OCI-M2 (cell line): ENCODE results near the gene MPC1.

ENCODE experiments used
- DNase-seq: peaks from one replicate; lab custom pipeline; 2025; ENCODE audit not compliant: unreplicated experiment; lab: John Stamatoyannopoulos, UW

MPC1 gene

GRCh38 chr6:166382933-166383801, at the start of gene MPC1:
MPC1 (minus strand) TSS chr6:166382940; CDS start chr6:166382876, 64 bp downstream.
- peak; percentile 48 for DNase-seq

DNA sequence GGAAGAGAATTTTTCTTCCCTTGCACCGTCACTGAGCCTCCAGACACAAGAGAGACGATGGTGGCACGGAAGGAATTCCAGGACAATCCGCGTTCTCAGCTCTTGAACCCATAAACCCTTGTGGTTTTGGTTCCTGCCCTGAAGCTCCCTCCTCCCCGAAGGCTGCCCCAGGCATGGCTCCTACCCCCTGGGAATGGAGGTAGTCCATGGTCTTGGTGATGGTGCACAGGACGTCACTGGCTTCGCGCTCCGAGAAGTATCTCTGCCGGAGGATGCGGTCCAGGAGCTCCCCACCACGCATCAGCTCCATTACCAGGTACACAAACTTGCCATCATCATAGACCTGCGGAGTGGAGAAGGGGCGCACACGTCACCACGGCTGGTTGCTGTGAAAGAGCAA, 47.5 kb upstream of the MPC1 start:
- DNase-seq = no peak

DNA sequence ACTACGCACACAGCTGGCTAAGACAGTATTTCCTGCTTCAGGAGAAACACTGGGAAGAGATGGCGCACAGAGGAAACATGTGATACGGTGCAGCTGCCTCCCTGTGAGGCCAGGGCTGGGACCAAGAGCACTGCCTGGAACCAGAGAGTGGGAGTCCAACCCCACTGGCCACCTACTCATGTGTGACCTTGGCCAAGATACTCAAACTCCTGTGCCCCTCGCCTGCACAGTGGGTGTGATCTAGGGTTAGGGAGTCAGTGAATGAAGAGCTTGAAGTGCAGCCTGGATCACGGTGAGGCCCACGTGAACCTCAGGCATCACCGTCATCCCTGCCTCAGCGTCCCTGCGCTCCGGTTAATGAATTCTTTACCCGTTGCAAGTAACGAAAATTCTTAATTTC, 41.7 kb upstream of the MPC1 start:
- no peak for DNase-seq

DNA sequence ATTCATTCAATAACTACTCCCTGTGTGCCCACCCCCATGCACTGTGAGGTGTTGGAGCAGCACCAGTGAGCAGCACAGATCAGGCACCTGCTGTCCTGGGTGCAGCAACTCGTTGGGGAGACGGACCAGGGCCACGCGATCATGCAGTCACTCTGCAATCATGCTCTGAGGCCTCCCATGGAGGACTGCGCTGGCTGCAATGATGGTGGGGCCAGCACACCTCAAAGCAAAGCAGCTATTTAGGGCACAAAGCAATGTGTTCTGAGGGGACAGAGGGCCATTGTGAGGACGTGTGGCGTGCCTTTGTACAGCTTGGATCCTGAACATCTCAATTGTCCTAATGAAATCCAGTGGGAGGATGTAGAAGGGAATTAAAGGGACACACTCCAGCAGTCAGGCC, 41.0 kb upstream of the MPC1 start:
- no peak for DNase-seq

DNA sequence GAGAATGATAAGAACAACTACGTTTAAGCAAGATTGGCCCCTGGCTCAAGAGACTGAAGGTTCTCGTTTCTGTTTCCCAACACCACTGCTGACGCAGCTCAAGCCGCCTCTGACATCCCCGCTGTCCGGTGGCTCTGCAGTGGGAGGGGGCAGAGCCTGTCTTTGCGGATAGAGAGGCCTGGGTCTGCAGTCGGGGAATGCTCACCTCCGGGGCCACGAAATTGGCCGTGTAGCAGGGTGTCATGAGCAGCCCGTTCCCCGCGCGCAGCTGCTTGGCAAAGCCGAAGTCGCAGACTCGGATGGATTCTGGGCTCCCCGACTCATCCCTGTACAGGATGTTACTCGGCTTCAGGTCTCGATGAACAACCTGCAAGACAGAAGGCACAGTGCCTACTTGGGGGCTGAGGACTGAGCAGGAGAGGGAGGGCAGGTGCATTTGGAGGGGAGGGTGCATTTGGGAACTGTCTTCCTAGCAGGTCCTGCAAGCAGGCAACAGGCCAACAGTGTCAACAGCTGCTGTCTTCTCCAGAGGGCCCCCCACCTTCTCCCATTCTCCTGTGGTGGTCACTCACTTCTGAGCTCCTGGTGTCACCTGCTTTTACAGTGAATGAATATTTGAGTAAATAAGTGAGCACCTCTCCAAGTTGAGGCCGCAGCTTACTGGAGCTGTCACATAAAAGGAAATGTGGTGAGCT, 40.5 kb upstream of the MPC1 start:
- no peak for DNase-seq

DNA sequence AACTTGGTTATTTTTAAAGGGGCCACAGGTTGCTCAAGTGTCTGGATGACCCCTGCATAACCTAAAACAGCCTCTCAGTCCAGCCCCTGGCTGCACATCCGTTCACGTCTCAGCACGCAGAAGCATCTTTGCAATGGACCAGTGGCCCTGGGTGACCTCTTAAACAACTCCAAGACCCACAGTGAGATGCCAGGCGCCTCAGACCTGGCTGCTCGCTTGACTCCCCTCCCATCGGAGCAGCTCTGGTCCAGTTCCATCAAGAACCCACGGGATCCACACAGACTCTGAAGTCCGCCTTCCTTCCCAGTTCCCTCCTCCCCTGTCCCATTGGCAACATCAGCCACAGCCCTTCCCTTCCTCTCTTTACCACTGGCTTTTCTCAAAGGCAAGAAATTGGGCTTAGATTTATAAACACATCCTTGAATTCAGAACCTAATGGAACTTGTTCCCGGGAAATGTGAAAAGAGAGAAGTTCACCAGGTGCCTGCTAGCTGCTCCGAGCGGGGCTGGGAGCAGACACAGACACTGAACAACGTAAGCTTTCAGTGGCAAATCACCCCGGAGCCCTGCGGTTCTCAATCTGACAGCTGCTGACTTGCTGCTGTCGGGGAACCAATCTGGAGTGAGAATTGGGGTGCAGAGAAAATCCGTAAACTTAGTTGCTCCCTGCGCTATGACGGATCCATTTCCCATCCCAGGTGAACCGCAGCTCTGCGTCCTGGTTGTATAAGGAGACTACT, 39.6 kb upstream of the MPC1 start:
- DNase-seq = no peak

GRCh38 chr6:166420351-166420750, 37.6 kb upstream of the MPC1 start:
- DNase-seq = no peak

DNA sequence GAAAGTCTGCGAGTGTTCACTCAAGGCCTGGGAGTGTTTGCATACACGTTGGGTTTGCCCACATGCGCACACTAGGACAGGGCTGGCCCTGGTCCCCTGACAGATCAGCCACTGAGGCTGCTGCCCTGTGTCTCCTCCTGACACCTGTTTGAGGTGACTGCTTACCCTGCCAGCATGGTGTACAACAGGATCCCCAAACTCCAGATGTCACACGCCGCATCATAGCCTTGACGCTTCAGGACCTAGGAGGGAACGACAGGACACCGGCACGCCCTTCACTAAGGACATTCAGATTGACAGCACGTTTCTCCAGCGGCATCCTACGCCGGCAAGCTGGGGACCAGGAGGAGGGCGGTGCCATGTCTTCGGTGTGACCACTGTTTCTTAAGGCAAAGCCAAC, 37.0 kb upstream of the MPC1 start:
- no peak for DNase-seq

DNA sequence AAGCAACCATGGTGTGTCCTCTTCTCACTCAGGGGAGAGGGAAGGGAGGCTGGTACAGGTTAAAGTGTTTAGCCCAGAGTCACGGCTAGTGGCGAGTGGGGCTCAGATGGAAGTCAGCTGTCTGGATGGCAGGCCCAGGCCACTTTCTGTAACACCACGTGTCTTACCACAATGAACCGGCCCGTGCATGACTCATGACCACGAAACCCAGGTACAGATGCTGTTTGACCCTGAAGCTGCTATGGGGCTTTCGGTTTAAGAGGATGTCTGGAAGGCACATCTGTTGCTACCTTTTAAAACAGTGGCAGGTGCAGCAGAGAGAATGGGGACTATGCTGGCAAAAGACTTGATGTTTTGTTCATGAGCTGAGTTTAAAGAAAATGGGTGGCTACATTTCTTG, 36.5 kb upstream of the MPC1 start:
- DNase-seq = no peak

GRCh38 chr6:166418691-166419143, 36.0 kb upstream of the MPC1 start:
- no peak for DNase-seq

DNA sequence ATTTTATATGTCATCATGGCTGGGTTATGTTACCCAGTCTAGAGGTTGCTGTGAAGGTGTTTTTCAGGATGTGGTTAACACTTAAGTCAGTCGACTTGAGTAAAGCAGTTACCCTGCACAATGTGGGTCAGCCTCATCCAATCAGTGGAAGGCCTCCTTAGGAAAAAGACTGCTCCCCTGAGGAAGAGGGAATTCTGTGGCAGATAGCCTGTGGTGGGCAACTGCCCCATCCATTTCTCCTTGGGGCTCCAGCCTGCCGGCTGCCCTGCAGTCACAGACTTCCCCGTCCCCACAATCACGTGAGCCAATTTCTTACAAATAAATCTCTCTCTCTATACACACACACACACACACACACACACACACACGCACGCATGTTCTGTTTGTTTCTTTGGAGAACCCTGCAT, 34.5 kb upstream of the MPC1 start:
- DNase-seq = no peak

- no peak for DNase-seq
These were observed 33.1 kb upstream of the MPC1 start for GRCh38 chr6:166415833-166416347.

GRCh38 chr6:166415306-166415705, 32.6 kb upstream of the MPC1 start:
- DNase-seq = no peak

GRCh38 chr6:166413491-166413951, 30.8 kb upstream of the MPC1 start:
- no peak for DNase-seq

DNA sequence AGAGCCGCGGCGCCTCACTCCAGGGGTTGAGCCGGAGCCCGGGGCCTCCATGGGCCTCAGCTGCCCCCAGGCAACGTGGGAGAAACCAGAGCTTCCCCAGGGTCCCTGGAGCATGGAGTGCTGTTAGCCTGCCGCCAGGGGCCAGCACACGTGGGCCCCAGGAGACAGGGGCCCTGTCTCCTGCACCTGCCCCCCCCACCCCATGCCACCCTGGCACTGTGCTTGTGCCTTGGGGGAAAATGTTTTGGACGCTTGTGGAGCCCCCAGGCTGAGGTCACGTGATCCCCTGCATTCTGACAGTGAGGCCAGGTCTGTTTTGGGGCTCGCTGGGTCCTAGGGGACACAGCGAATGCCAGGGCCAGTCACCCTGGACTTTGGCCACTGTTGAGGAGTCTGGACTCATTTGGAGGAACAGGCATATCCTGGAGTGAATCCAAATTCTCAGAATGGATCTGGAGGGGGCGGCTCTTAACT, 30.2 kb upstream of the MPC1 start:
- DNase-seq = no peak

GRCh38 chr6:166412156-166412910, 29.6 kb upstream of the MPC1 start:
- DNase-seq = no peak

DNA sequence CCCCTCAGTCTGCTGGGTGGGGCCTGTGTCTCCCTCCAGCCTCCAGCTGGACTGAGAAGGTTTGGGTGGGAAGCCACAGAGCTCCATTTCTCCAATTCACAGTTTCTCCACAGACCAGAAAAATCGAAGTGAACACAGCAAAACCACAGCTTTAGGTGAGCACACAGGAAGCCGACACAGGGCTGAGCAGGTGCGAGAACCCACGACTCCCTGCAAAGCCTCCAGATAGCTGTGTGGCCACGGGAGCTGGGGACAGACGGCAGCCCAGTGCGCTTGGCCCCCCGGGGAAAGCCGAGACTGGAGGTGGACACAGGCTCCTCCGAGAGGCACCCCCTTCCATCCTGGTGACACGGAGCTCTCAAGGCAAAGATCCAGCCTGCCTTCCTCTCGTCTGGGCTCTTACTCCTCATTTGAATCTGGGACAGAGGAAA, 29.0 kb upstream of the MPC1 start:
- no peak for DNase-seq

DNA sequence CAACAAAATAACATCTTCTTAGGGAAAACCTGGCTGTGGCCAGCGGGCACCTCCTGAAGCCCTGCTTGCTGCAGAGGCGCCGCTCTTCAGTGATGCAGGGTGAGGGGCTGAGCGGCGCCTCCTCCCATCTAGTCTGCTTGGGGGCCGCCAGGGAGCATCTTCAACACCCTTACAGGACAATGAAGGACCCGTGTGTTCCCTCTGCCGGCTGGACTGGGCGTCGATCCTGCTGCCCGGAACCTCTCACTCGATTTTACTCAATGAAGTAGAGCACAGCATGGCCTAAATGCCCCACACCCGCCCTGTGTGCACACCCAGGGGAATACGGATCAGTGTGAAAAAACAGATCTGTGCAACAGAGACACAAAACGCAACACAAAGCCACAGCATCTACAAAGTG, 28.5 kb upstream of the MPC1 start:
- DNase-seq = no peak

DNA sequence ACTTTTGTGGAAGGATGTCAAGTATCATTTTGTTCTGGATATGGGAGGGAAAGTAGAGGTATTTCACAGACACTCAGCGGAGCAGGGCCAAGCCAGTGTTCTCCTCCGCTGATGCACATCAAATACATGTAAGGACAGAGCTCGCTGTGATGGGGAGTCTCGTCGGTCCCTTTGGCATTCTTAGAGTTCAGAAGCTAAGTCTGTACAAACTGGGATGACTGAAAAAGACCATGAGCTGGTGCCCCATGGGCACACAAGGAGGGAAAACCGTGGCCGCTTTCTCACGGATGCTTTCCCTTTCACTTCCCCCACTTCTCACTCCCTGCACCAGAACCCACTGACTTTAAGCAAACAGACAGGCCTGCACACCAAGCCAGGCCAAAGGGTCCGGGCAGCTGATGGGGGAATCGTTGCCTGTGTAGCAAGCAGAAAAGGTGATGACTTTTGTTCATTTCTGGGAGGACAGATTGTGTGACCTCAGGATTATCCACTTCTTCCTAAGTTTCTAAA, 27.7 kb upstream of the MPC1 start:
- no peak for DNase-seq
